GM21529 (cell line): ENCODE results near the gene NFE2.

Experiments used
- ATAC-seq: cut with Tn5 transposase; IDR thresholded peaks from one replicate; pipeline ENCODE4 v1.9.1; 2021; ENCODE audit not compliant: unreplicated experiment

The NFE2 gene

DNA sequence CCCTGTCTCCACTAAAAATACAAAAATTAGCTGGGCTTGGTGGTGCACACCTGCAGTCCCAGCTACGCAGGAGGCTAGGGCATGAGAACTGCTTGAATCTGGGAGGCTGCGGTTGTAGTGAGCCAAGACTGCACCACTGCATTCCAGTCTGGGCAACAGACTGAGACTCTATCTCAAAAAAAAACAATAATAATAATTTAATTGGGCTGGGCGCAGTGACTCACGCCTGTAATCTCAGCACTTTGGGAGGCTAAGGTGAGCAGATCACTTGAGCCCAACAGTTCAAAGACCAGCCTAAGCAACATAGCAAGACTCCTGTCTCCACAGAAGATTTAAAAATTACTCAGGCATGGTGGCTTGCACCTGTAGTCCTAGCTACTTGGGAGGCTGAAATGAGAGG lies 47.6 kb downstream of the NFE2 start:
- ATAC-seq = no peak

GRCh38 chr12:54251667-54252284 lies 49.0 kb downstream of the NFE2 start:
- ATAC-seq = no peak

DNA sequence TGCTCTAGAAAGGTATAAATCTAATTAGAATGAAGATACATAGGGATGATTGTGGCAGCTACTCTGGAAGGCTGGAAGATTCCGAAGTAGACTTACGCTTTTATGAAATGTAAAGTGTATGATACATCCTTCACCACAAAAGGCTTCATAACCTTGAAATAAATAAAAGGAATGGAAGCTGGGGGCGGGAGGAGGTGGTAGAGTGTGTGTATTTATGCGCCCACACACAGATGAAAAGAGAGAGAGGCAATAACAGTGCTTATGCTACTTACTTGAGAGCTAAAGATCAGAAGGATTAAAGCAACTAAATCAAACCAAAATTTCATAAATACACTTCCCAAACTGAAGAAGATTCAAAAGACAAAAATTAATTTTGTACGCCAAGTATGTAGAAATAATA lies 51.3 kb downstream of the NFE2 start:
- no peak for ATAC-seq

- no peak for ATAC-seq
Measured at GRCh38 chr12:54246011-54246641, 54.7 kb downstream of the NFE2 start.
